BLaER1 treated with 17β-estradiol and CSF1 and Interleukin-3, amounts not matched to agents 10 nM and 100 nM (cell line): Measurements from ENCODE around the gene KRT78.

Source experiments
- H3K27ac ChIP-seq, 11 experiments: shearing (Covaris generic); formaldehyde crosslinking; 2 replicates each; pipeline ENCODE4 v1.8.1; 2022
- H3K27me3 ChIP-seq, 11 experiments: shearing (Covaris generic); formaldehyde crosslinking; 2 replicates each; pipeline ENCODE4 v1.8.1; 2022
- H3K36me3 ChIP-seq, 11 experiments: shearing (Covaris generic); formaldehyde crosslinking; 2 replicates each; pipeline ENCODE4 v1.8.1; 2022
- H3K4me1 ChIP-seq, 10 experiments: shearing (Covaris generic); formaldehyde crosslinking; 2 replicates each; pipeline ENCODE4 v1.8.1; 2022
- H3K4me2 ChIP-seq, 11 experiments: shearing (Covaris generic); formaldehyde crosslinking; 2 replicates each; pipeline ENCODE4 v1.8.1; 2022
- H3K4me3 ChIP-seq, 10 experiments: shearing (Covaris generic); formaldehyde crosslinking; 2 replicates each; pipeline ENCODE4 v1.8.1; 2022
- H3K9ac ChIP-seq, 11 experiments: shearing (Covaris generic); formaldehyde crosslinking; 2 replicates each; pipeline ENCODE4 v1.8.1; 2022
- H3K9me3 ChIP-seq, 11 experiments: shearing (Covaris generic); formaldehyde crosslinking; replicated peaks in 1 of 11; 2 replicates each; pipeline ENCODE4 v1.8.1; 2022
- H4K20me1 ChIP-seq, 11 experiments: shearing (Covaris generic); formaldehyde crosslinking; 2 replicates each; pipeline ENCODE4 v1.8.1; 2022
- Cebpa-rat ChIP-seq, 11 experiments: shearing (Covaris generic); IDR thresholded peaks; 2 replicates each; pipeline ENCODE4 v1.8.1; 2022

KRT78 gene

GRCh38 chr12:52879394-52880351, 30.9 kb upstream of the KRT78 start:
- Histone ChIP-seq H3K27ac (0 out of 22 replicates have a peak overlapping the region, but pooled peaks of 1 of the 11 experiments have one; percentile 11), H3K4me2 (peak overlapping the region; percentile 64 to 89 (median 71)), H3K9me3 (no peaks in the 10 kb centered on the region)

GRCh38 chr12:52878507-52879393, 30.0 kb upstream of the KRT78 start:
- H3K27me3 ChIP-seq = no peaks in the 10 kb centered on the region

More at GRCh38 chr12:52879394-52880351, 30.9 kb upstream of the KRT78 start:
- Histone ChIP-seq H3K4me1 (peaks cover 10 to 49% (median 40%) of the 10 kb centered on the region in 10 experiments), H4K20me1 (no peaks in the 10 kb centered on the region), H3K9ac (peak overlapping the region in 8 of 11 experiments; percentile 19 to 53 (median 34); a peak in 9 of 22 replicates), H3K4me3 (peak overlapping the region in 7 of 10 experiments; percentile 15 to 53 (median 43); a peak in 11 of 20 replicates), H3K36me3 (no peaks in the 10 kb centered on the region), H3K27me3 (no peaks in the 10 kb centered on the region)
- no peak for TF ChIP-seq Cebpa-rat (IDR thresholded peaks at IDR 0.05)

DNA sequence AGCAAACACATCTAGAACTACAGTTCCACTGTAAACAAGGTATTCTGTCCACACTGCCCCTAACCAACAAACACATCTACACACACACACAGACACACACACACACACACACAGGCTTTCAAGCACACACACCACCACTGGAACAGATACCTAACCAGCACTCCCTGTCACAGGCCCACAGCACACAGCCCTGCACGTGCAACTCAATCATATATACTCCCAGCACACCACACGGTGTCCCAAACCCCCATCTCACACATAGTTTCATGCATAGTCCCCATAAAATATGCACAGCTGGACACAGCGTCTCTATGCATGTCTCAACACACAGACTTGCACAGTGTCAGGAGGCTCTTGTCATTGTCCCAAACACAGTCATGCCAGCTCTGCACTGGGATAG, 28.4 kb upstream of the KRT78 start:
- Histone ChIP-seq H3K9ac (no peak overlapping the region), H3K27ac (no peak overlapping the region)

More at GRCh38 chr12:52878507-52879393, 30.0 kb upstream of the KRT78 start:
- peaks cover 18 to 59% (median 46%) of the 10 kb centered on the region in 10 experiments for H3K4me1 ChIP-seq
- TF ChIP-seq Cebpa-rat (IDR thresholded peaks at IDR 0.05) = no peak
- peak overlapping the region in 8 of 11 experiments; percentile 7 to 53 (median 34); a peak in 7 of 22 replicates for H3K9ac ChIP-seq
- H3K4me3 ChIP-seq = no peak overlapping the region
- no peaks in the 10 kb centered on the region for H3K9me3 ChIP-seq
- H3K27ac ChIP-seq = 0 out of 22 replicates have a peak overlapping the region, but pooled peaks of 1 of the 11 experiments have one; percentile 11
- H3K4me2 ChIP-seq = peak overlapping the region; percentile 54 to 89 (median 68); a peak in 21 of 22 replicates
- no peaks in the 10 kb centered on the region for H4K20me1 ChIP-seq
- H3K36me3 ChIP-seq = no peaks in the 10 kb centered on the region

GRCh38 chr12:52876372-52876771, 27.6 kb upstream of the KRT78 start:
- H3K4me2 ChIP-seq = peak overlapping the region in 4 of 11 experiments; percentile 9 to 44 (median 32); a peak in 4 of 22 replicates
- no peak for TF ChIP-seq Cebpa-rat (IDR thresholded peaks at IDR 0.05)
- H3K9ac ChIP-seq = no peak overlapping the region
- H3K4me1 ChIP-seq = peaks cover 42 to 74% (median 55%) of the 10 kb centered on the region in 10 experiments
- no peaks in the 10 kb centered on the region for H3K27me3 ChIP-seq
- H3K9me3 ChIP-seq = no peaks in the 10 kb centered on the region
- H4K20me1 ChIP-seq = no peaks in the 10 kb centered on the region
- no peaks in the 10 kb centered on the region for H3K36me3 ChIP-seq
- no peak overlapping the region for H3K27ac ChIP-seq
- H3K4me3 ChIP-seq = no peak overlapping the region

More for the DNA sequence above, 28.4 kb upstream of the KRT78 start:
- no peaks in the 10 kb centered on the region for H3K36me3 ChIP-seq
- no peaks in the 10 kb centered on the region for H3K27me3 ChIP-seq
- H3K4me2 ChIP-seq = no peak overlapping the region
- TF ChIP-seq Cebpa-rat (IDR thresholded peaks at IDR 0.05) = no peak
- H4K20me1 ChIP-seq = no peaks in the 10 kb centered on the region
- no peak overlapping the region for H3K4me3 ChIP-seq
- H3K9me3 ChIP-seq = no peaks in the 10 kb centered on the region
- peaks cover 33 to 67% (median 51%) of the 10 kb centered on the region in 10 experiments for H3K4me1 ChIP-seq

DNA sequence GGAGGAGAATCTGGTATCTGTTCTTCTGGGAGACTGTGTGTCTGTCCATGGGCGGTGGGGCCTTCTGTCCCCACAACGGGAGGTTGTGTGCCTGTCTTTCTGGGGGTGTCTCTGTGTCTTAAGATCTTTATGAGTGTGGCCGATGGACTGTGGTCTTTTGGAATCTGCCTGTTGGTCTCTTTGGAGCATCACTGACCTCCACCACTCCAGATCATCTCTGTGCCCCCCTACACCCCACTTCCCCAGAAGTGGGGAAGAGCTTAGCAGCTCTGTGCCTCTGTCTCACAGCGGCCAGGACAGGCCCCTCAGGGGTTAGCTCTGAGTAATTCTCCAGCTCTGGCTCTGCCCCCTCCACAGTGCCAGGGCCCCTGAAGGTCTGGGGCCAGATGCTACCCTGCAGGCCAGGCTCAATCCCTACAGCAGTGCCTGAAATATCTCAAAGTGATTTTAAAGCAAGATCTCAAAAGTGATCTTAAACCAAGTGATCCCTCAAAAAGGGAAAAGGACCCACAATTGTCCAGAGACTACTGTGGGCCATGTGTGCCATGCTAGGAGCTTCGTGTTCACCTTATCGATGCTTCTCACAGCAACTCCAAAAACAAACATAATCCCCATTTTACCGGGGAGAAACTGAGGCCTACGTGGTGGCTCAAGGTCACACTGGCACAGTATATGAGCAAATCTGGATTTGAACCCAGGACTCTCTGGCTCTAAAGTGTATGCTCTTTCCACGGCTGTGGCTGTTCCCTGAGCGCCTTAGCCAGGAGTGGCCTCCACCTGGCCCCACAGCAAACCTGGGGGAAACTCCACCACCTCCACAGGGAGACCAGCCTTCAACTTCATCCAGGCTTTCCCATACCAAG, 26.0 kb upstream of the KRT78 start:
- no peaks in the 10 kb centered on the region for H3K36me3 ChIP-seq
- H3K4me1 ChIP-seq = peaks cover 39 to 86% (median 61%) of the 10 kb centered on the region in 10 experiments
- peak overlapping the region; percentile 59 to 97 (median 80); a peak in 21 of 22 replicates for H3K27ac ChIP-seq
- H4K20me1 ChIP-seq = no peaks in the 10 kb centered on the region
- H3K27me3 ChIP-seq = no peaks in the 10 kb centered on the region
- no peaks in the 10 kb centered on the region for H3K9me3 ChIP-seq
- peak overlapping the region; percentile 74 to 98 (median 95) for H3K4me2 ChIP-seq
- H3K4me3 ChIP-seq = peak overlapping the region; percentile 47 to 71 (median 55)
- peak overlapping the region; percentile 66 to 94 (median 78) for H3K9ac ChIP-seq
- TF ChIP-seq Cebpa-rat (IDR thresholded peaks at IDR 0.05) = no peak

GRCh38 chr12:52873832-52874572, 25.2 kb upstream of the KRT78 start:
- Histone ChIP-seq H3K4me3 (peak overlapping the region; percentile 47 to 71 (median 55)), H3K27ac (peak overlapping the region; percentile 59 to 97 (median 80)), H3K9ac (peak overlapping the region; percentile 66 to 94 (median 78)), H4K20me1 (no peaks in the 10 kb centered on the region), H3K36me3 (no peaks in the 10 kb centered on the region), H3K27me3 (no peaks in the 10 kb centered on the region), H3K4me1 (peaks cover 34 to 89% (median 59%) of the 10 kb centered on the region in 10 experiments), H3K9me3 (no peaks in the 10 kb centered on the region), H3K4me2 (peak overlapping the region; percentile 74 to 98 (median 95))
- TF ChIP-seq Cebpa-rat (IDR thresholded peaks at IDR 0.05) = no peak

DNA sequence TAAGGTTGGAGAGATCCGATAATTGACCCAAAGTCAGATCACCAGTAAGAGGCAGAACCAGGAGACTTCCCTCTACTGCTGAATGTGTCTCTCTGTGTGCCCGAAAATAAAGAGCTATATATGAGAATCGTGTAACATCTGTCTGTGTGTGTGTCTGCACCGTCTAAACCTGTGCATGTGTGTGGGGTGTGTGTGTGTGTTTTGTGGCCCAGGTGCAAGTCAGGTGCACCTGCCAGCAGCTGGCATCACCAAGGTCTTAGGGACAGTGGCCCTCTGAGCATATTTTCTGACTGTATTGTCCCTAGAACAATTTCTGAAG, 24.7 kb upstream of the KRT78 start:
- H4K20me1 ChIP-seq = no peaks in the 10 kb centered on the region
- peaks cover 29 to 89% (median 59%) of the 10 kb centered on the region in 10 experiments for H3K4me1 ChIP-seq
- H3K36me3 ChIP-seq = no peaks in the 10 kb centered on the region
- peak overlapping the region; percentile 74 to 98 (median 95) for H3K4me2 ChIP-seq
- H3K9ac ChIP-seq = peak overlapping the region in 10 of 11 experiments; percentile 66 to 94 (median 82); a peak in 19 of 22 replicates
- H3K9me3 ChIP-seq = no peaks in the 10 kb centered on the region
- peak overlapping the region in 8 of 10 experiments; percentile 47 to 71 (median 58); a peak in 15 of 20 replicates for H3K4me3 ChIP-seq
- no peaks in the 10 kb centered on the region for H3K27me3 ChIP-seq
- no peak for TF ChIP-seq Cebpa-rat (IDR thresholded peaks at IDR 0.05)
- H3K27ac ChIP-seq = peak overlapping the region in 10 of 11 experiments; percentile 59 to 97 (median 80); a peak in 18 of 22 replicates
